NCI-H146 treated with DMSO at 0.1 percent for 48 hours (cell line): ENCODE data around the gene GPC6.
A peak's percentile ranks its signal among the peaks of the same experiment; 100 is the strongest.

Experiments
- DNase-seq: peaks from one replicate; lab custom pipeline; 2025; ENCODE audit not compliant: unreplicated experiment; lab: John Stamatoyannopoulos, UW

Gene GPC6

GRCh38 chr13:93956426-93956825 is 729.8 kb downstream of the GPC6 start:
- no peak for DNase-seq

- DNase-seq: no peak
Measured at GRCh38 chr13:93957371-93957770, 730.8 kb downstream of the GPC6 start.

GRCh38 chr13:93959796-93960533 is 733.4 kb downstream of the GPC6 start:
- DNase-seq: no peak

GRCh38 chr13:93963266-93964145 is 736.9 kb downstream of the GPC6 start:
- peak; percentile 94 for DNase-seq

GRCh38 chr13:93964146-93964512 is 737.5 kb downstream of the GPC6 start:
- DNase-seq: no peak

GRCh38 chr13:93965587-93965986 is 739.0 kb downstream of the GPC6 start:
- DNase-seq: no peak

GRCh38 chr13:93966267-93966936 is 739.8 kb downstream of the GPC6 start:
- no peak for DNase-seq

GRCh38 chr13:93967286-93967685 is 740.7 kb downstream of the GPC6 start:
- no peak for DNase-seq

GRCh38 chr13:93975242-93975641 is 748.6 kb downstream of the GPC6 start:
- no peak for DNase-seq

GRCh38 chr13:93976528-93976927 is 749.9 kb downstream of the GPC6 start:
- no peak for DNase-seq

- DNase-seq: no peak
Measured at GRCh38 chr13:93977986-93978385, 751.4 kb downstream of the GPC6 start.

- DNase-seq: no peak
Measured at GRCh38 chr13:93981426-93981977, 754.9 kb downstream of the GPC6 start.

GRCh38 chr13:93982179-93982918 is 755.7 kb downstream of the GPC6 start:
- DNase-seq: no peak

- DNase-seq: no peak
Measured at GRCh38 chr13:93984052-93984451, 757.4 kb downstream of the GPC6 start.

- no peak for DNase-seq
Measured at GRCh38 chr13:93984876-93985275, 758.3 kb downstream of the GPC6 start.

- DNase-seq: no peak
Measured at GRCh38 chr13:93987458-93987857, 760.9 kb downstream of the GPC6 start.

- DNase-seq: no peak
Measured at GRCh38 chr13:93991569-93991968, 765.0 kb downstream of the GPC6 start.

- DNase-seq: no peak
Measured at GRCh38 chr13:93996481-93996880, 769.9 kb downstream of the GPC6 start.

- no peak for DNase-seq
Measured at GRCh38 chr13:94006296-94006695, 779.7 kb downstream of the GPC6 start.

GRCh38 chr13:94007072-94007471 is 780.5 kb downstream of the GPC6 start:
- DNase-seq: no peak

GRCh38 chr13:94009701-94010100 is 783.1 kb downstream of the GPC6 start:
- no peak for DNase-seq
